Uterus (tissue), 2 donors: ENCODE measurements around the gene ZCCHC2.

Experiments
- POLR2A ChIP-seq, 2 donors: fragments of 450-650 bp; IDR thresholded peaks; one replicate each; pipeline ENCODE4 v1.6.1; 2016; ENCODE audit warnings: antibody characterized with exemption in 2 of 2, mild to moderate bottlenecking in 1 of 2, moderate library complexity in 1 of 2
- TF ChIP-seq, protein P1 (sequence below), 4 experiments: fragments of 200-600 bp in 2 of 4; fragments of 450-650 bp in 2 of 4; sonication (generic) in 2 of 4; IDR thresholded peaks; one replicate each; pipeline ENCODE4 v1.5.1; 2016 to 2019; ENCODE audit warnings: antibody characterized with exemption in 4 of 4, mild to moderate bottlenecking in 2 of 4, moderate library complexity in 1 of 4

DNA sequence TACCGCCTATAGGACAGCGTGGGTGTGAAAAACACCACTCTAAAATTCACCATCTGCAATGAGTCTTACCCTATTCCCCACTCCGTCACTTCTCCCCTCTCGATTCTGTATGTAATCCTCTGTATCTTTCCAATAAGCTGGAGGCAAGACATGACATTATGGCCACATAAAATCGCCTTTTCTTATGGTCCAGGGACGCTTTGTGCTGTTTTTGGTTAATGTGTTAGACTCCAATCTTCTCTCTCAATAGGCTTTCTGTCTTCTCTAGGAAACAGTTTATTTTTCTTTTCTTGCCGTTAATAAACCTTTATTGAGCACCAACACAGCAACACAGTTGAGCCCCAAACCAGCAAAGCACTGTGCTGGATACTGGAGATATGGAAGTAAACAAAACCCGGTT is 37.9 kb upstream of the ZCCHC2 start:
- no peak for TF ChIP-seq POLR2A (IDR thresholded peaks at IDR 0.05)
- TF ChIP-seq, protein P1, sequence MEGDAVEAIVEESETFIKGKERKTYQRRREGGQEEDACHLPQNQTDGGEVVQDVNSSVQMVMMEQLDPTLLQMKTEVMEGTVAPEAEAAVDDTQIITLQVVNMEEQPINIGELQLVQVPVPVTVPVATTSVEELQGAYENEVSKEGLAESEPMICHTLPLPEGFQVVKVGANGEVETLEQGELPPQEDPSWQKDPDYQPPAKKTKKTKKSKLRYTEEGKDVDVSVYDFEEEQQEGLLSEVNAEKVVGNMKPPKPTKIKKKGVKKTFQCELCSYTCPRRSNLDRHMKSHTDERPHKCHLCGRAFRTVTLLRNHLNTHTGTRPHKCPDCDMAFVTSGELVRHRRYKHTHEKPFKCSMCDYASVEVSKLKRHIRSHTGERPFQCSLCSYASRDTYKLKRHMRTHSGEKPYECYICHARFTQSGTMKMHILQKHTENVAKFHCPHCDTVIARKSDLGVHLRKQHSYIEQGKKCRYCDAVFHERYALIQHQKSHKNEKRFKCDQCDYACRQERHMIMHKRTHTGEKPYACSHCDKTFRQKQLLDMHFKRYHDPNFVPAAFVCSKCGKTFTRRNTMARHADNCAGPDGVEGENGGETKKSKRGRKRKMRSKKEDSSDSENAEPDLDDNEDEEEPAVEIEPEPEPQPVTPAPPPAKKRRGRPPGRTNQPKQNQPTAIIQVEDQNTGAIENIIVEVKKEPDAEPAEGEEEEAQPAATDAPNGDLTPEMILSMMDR (IDR thresholded peaks at IDR 0.05), result no peak
